T-helper 1 cell (primary cell): ENCODE data around the gene SUSD6.

Experiments
- DNase-seq, 5 donors: peaks; one replicate each; pipeline ENCODE4 v3.0.0-alpha.2; 2012 to 2020

The SUSD6 gene

DNA sequence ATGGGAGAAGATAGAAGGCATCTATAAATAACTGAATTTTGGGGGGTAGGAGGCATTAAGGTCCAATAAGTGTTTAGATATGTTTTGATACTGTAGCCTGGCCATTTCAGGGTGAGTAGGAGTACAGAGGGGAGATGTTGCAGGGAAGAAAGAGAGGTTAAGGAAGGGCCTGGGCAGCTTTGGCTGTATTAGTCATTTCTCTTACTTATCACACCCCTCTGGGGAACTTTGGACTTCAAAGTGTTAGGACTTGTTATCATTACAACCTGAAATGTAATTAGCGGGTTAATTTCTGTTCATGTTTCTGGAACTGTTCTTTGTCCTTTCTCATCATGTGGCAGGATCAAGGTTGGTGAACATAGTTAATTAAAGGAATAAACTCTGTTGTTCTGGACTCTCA lies 40.3 kb downstream of the SUSD6 start:
- DNase-seq, result no peak

- no peak for DNase-seq
These were observed 41.7 kb downstream of the SUSD6 start for GRCh38 chr14:69652942-69653684.

GRCh38 chr14:69654116-69654515 lies 42.7 kb downstream of the SUSD6 start:
- DNase-seq, result no peak

GRCh38 chr14:69657950-69658355 lies 46.6 kb downstream of the SUSD6 start:
- DNase-seq, result no peak

- DNase-seq, result peak in 1 of 5 donors; percentile 62
These were observed 47.4 kb downstream of the SUSD6 start for GRCh38 chr14:69658664-69659261.

GRCh38 chr14:69660344-69661193 lies 49.2 kb downstream of the SUSD6 start:
- peak in 1 of 5 donors; percentile 86 for DNase-seq

GRCh38 chr14:69661194-69661537 lies 49.8 kb downstream of the SUSD6 start:
- no peak for DNase-seq

DNA sequence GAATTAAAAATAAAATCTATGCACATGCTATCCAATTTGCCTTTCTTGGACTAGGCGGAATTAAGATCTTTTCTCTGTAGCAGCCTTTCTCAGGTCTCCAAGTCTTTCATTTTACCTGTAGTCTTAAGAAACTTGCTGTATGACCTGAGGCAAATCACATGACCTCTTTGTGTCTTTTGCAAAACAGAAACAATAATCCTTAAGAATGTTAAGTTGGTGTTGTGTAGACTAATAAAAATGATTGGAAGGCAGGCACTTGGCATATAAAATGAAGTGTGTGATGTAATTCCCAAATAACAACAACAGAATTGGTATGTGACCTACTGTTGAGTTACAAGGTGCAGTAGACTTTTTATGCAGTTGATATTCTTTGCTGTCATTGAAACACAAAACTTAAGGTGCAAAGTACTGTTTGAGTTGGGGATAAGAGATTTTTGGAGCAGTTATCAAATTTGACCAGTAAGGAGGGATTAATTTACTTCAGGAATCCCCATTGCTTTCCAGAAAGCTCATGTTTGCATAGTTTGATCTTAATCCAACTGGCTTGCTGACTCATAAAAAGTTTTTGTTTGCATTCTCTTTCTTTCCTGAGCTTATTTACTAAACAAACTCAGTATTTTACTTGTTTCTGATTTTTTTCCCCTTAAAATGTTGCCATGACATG lies 51.4 kb downstream of the SUSD6 start:
- DNase-seq, result no peak

- no peak for DNase-seq
These were observed 51.9 kb downstream of the SUSD6 start for GRCh38 chr14:69663300-69663643.

DNA sequence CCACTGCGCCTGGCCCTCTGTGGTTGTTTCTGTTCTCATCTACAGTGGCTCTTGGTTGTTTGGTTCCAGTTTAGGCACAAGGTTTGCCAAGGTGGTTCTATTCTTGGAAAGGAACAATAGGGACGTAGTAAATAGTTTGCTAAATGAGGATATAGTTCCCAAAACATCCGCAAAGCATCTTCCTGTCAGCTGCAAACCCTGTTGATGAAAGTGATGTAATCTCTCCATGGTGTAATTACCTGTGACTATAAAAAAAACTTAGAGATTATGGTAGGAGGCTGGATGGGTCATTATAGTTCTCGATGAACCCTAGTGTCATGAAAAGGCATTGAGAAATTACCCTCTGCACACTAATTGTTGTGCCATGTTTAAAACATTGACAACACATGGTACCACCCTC lies 52.9 kb downstream of the SUSD6 start:
- no peak for DNase-seq

DNA sequence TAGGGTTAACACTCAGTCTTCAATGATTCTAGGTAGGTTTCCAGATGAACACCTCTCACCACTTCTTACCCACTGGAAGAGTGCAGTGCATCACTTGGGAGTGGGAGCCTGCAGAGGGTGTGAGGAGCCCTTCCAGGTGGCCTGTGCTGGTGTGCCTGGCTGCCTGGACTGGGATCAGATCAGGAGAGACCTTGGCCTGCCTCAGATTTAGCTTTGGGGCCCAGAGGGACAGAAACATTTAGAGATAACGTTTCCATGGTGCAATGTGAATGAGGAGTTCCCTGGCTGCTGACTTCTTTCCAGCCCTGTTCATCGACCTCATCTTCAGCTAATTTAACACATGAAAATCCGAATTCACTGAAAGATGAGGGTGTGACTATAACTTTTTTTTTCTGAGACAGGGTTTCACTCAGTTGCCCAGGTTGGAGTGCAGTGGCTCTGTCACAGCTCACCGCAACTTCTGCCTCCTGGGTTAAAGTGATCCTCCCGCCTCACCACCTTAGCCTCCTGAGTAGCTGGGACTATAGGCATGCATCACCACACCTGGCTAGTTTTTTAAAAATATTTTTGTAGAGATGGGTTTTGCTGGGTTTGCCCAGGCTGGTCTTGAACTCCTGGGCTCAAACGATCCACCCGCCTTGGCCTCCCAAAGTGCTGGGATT lies 53.6 kb downstream of the SUSD6 start:
- no peak for DNase-seq

DNA sequence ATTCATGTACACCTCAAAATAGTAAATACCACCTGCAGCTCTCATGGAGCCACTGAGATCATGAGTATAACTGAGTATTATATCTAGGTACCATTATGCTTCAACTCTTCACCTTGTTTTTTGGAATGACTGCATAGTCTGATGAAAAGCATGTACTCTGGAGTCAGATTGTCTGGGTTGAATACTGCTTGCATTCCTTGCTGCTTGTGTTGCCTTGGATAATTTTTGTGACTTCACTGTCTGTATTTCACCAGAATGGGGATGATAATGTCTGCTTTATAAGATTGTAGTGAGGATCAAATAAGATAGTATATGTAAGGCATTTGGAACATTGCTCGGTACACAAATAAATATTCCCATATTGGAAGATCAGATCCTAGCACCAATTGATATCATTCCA lies 54.2 kb downstream of the SUSD6 start:
- DNase-seq, result no peak

DNA sequence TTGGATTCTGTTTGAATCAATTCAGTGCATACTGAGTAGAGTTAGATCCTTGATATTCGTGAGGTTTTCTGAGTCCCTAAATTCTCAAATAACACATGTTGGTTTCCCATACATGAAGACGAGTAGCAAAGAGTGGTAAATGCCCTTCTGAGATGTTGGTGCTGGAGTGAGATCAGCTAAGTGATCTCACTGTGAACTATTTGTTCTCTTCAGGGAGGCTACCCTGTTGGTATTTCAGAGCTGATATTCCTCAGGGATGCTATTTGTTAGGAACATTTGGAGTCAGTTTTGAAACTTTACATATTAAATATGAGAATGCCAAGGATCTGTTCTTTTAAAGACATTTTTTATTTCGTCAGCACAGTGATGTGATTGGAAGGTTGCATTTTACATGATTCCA lies 54.7 kb downstream of the SUSD6 start:
- DNase-seq, result no peak

GRCh38 chr14:69666690-69667211 lies 55.4 kb downstream of the SUSD6 start:
- no peak for DNase-seq

GRCh38 chr14:69667938-69668335 lies 56.5 kb downstream of the SUSD6 start:
- no peak for DNase-seq

DNA sequence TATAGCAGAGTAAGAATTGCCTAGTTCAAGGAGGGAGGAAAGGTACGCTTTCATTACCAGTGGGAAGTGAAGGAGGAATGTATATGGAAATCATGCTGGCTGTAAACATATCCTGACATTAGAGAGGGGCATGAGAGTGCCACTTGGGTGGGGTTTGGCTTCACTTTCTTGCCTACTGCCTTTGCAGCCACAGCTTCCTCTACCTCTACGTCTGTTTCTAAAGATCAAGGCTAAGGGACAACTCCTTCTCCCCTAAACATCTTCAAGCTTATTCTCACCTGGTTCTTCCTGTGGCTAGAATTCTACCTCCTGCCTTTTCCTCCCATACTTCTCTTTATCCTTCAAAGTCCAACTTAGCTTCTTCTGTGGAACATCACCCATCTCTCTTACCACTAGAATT lies 58.0 kb downstream of the SUSD6 start:
- no peak for DNase-seq

DNA sequence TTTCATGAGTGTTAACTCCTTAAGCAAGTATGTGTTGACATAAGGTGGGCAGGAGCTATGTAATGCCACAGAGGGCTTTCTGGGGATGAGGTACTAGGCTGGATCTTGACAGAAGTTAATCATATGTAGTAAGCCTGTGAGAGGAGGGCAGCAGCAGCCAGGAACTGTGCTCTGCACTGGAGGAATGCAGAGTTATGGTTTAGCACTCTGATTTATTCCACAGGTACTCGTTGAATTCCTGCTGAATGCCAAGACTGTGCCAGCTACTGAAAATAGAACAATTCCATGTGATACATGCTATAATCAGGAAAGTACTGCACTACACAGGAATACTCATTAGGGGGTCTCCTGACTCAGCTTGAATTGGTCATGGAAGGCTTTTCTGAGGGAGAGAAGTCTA lies 58.7 kb downstream of the SUSD6 start:
- DNase-seq, result no peak

DNA sequence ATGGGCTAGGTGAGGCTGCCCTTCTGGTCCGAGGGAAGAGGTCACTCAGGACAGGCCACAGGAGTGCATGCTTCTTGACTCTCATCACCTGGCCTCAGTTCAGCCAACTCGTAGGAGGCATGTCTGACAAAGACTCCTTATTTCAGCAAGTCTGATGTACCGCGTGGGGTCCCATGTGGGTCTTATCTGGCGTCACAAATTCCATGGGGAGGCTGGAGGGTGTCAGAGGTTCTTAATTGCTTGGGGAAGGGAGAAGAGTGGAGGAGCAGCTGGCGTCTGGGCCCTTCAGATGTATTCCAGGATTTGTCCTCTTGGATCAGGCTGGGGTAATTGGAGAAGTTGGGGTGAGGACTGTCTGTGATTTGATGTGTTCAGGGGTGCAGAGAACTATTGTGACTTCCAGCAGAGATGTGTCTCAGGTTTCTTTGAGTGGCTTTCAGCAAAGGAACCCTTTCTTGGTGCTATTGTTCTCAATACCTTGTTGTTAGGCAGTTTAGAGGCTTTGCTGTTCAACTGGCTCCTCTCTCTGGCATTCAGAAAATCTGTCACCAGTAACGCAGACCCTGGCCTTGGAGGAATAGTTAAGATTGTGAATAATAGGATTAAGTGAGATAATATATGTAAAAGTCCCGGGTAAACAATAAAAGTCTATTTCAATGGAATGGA lies 60.1 kb downstream of the SUSD6 start:
- no peak for DNase-seq

DNA sequence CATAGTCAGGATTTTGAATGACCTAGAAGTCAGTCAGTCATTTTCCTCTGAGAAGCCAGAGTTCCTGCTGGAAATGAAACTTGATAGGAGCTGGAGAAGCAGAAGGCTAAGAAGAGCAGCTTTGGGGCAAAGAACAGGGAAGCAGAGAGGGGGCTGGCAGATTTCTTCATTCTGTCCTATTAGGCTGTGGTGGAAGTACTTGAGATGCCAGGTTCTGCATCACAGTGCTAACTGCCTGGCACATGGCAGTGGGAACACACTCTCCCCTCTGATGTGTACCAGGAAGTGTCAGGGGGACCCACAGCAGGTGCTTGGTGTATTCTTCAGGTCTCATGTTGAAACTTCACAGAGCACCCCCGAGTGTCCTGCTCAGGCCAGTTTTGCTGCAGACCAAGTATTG lies 61.0 kb downstream of the SUSD6 start:
- no peak for DNase-seq

DNA sequence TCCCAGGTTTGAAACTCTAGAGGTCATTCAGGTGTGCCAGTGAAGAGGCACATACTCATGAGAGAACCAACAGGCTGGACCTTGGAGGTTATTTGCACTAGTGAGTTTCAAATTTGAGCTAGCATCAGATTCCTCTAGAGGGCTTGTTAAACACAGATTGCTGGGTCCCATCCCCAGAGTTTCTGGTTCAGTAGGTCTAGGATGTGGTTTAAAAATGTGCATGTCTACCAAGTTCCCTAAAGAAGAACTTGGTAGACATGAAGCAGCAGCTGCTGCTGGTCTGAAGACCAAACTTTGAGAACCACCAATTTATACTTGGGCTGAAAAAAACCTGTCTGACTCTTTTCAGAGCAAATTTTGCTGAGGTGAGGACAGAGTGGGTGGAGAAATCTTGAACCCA lies 61.7 kb downstream of the SUSD6 start:
- DNase-seq, result peak in 1 of 5 donors; percentile 70

DNA sequence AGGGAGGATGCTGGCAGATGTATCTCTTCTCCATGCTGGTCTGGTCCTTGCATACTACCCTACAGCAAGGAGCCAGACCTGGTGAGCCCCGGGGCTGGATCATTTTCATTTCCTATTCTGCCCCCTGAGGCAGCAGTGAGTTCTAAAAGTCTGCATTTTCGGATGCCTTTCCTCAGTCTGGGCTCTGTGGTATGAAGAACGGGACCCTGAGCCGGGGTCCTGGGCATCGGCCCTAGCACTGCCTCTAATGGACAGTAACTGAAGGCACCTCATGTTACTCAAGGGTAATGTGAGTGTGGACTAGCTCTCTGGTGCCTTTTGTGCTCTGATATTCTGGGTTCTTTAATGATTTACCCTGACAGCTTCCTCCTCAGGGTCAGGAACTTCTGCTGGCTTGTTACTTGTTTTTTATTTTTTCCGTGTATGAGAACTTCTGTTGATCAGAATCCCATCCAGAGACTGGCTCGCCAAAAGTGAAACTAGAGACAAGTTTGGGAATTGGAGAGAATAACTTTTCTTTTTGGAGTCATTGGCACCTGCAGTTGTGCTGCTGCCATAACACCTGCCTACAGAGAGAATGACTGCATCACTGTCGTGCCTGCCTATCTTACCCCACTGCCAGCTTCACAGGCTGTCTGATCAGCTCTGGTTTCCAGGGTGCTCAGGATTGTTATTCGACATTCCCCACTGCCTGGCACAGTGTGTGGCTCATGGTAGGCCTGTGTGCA lies 62.3 kb downstream of the SUSD6 start:
- no peak for DNase-seq
